Measurements from ENCODE around the gene ITPRID2. TPM values are rescaled to one million over a fixed set of nuclear protein-coding genes. Genes with fewer than 3 reads are reported as not detected.

The ITPRID2 gene
- total and polyA plus RNA-seq, 2 of the 8 experiments (the other 6 are each of a cell fraction or from before 2014, with no cell fraction given) = 1.9 to 12.6 TPM

DNA sequence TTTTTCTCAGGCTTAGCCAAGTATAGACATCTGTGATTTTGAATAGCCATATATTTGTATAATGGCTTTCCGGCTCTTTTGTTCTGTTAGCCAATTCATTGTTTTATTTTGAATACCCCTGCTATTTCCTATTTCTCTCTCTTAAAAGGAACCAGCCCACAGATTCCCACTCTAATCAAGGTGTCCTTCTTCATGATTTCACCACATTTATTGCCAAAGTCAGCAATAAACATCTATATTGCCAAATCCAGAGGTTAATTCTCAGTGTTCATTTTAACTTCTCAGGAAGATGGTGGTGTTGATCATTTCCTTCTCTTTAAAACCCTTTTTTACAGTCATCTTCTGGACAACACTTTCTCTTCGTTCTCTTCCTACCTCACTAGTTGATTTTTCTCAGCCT, 13.1 kb upstream of the ITPRID2 start:
- no peak overlapping the region for H3K4me2 ChIP-seq (ENCODE audit: insufficient read depth in 1 of 2, low read depth in 2 of 2, low read length in 2 of 2)
- 76% methylated on average over 1 of the region's 2 CpGs; no CpG with 5 or more reads in 1 of the 2 experiments for WGBS, 2 experiments (ENCODE audit: extremely low coverage in 1 of 2, insufficient coverage in 1 of 2, insufficient read length in 1 of 2, insufficient replicate concordance in 2 of 2, low coverage in 1 of 2, low lambda C conversion rate in 2 of 2, missing lambda C conversion rate in 1 of 2)
- no peak overlapping the region for H3K27ac ChIP-seq (ENCODE audit: low read depth, low read length)
- no peak for FAIRE-seq
- no peaks in the 10 kb centered on the region for H3K79me1 ChIP-seq (ENCODE audit: low read depth, low read length)
- H4K5ac ChIP-seq (ENCODE audit: insufficient read length, low read depth, low read length) = no peak overlapping the region
- H3K23me2 ChIP-seq (ENCODE audit: low read depth, low read length) = no peaks in the 10 kb centered on the region
- H3K23ac ChIP-seq (ENCODE audit: insufficient read length) = no peak overlapping the region
- H3K4ac ChIP-seq (replicated peaks; ENCODE audit: insufficient read length, low read depth, low read length) = no peak overlapping the region
- no peak overlapping the region for H4K8ac ChIP-seq (ENCODE audit: extremely low read depth, insufficient read depth, low read length)
- H3K56ac ChIP-seq (replicated peaks; ENCODE audit: insufficient read length, low read depth, low read length) = no peak overlapping the region
- no peak overlapping the region for H3K14ac ChIP-seq (ENCODE audit: insufficient read length)
- no peaks in the 10 kb centered on the region for H3K36me3 ChIP-seq (ENCODE audit: control insufficient read depth in 2 of 4, insufficient read depth in 4 of 4, low read length in 3 of 4)
- no peaks in the 10 kb centered on the region for H3K27me3 ChIP-seq (replicated peaks in 1 of 4; ENCODE audit: control insufficient read depth in 3 of 4, extremely low read depth in 1 of 4, insufficient read depth in 3 of 4, low read length in 3 of 4)
- POLR2A ChIA-PET (ENCODE audit: partially characterized antibody) = no interaction called here
- no peaks in the 10 kb centered on the region for H3K79me2 ChIP-seq (ENCODE audit: control insufficient read depth in 1 of 2, insufficient read depth in 2 of 2, low read length in 2 of 2)
- H3K4me1 ChIP-seq (replicated peaks in 1 of 4; ENCODE audit: control insufficient read depth in 3 of 4, insufficient read depth in 4 of 4, low read length in 3 of 4) = no peaks in the 10 kb centered on the region
- H3K4me3 ChIP-seq (ENCODE audit: extremely low read depth in 1 of 4, insufficient read depth in 2 of 4, low read depth in 3 of 4, low read length in 4 of 4) = no peak overlapping the region
- H2AK5ac ChIP-seq (ENCODE audit: low read depth, low read length) = no peak overlapping the region
- no peak overlapping the region for H2BK20ac ChIP-seq (ENCODE audit: low read length)
- H4K20me1 ChIP-seq (replicated peaks in 1 of 2; ENCODE audit: control insufficient read depth in 1 of 2, insufficient read depth in 2 of 2, low read length in 2 of 2) = no peaks in the 10 kb centered on the region
- CTCF ChIA-PET (ENCODE audit: partially characterized antibody) = no interaction called here
- H2BK120ac ChIP-seq (replicated peaks; ENCODE audit: low read depth, low read length) = no peak overlapping the region
- no peak for DNase-seq (ENCODE audit: low read depth in 1 of 2, low spot score in 2 of 2)
- no peak overlapping the region for H2BK5ac ChIP-seq (ENCODE audit: low read depth, low read length)
- H3K9ac ChIP-seq (replicated peaks in 1 of 4; ENCODE audit: extremely low read depth in 1 of 4, low read depth in 3 of 4, low read length in 3 of 4) = no peak overlapping the region
- H2BK12ac ChIP-seq (ENCODE audit: low read depth, low read length) = no peak overlapping the region
- no peak overlapping the region; the same call in 1 of the 2 replicates for H2AFZ ChIP-seq (ENCODE audit: low read length)
- H3K18ac ChIP-seq (ENCODE audit: extremely low read depth, low read length) = no peak overlapping the region
- H3K9me3 ChIP-seq (ENCODE audit: insufficient read depth in 2 of 2, low read depth in 1 of 2, low read length in 1 of 2) = no peaks in the 10 kb centered on the region
- H2BK15ac ChIP-seq (ENCODE audit: low read length) = no peak overlapping the region
- no peak overlapping the region for H4K91ac ChIP-seq (replicated peaks; ENCODE audit: insufficient read length, low read length)
- TF ChIP-seq SP1 (IDR thresholded peaks at IDR 0.05; ENCODE audit: low read depth, low read length) (no peak), SP4 (IDR thresholded peaks at IDR 0.05; ENCODE audit: low read length) (no peak), POLR2AphosphoS5 (IDR thresholded peaks at IDR 0.05; ENCODE audit: low read depth, low read length) (no peak), EP300 (IDR thresholded peaks at IDR 0.05; ENCODE audit: borderline replicate concordance in 1 of 2, low read depth in 2 of 2, low read length in 2 of 2) (no peak), RNF2 (IDR thresholded peaks at IDR 0.05; ENCODE audit: borderline replicate concordance, low read depth, low read length, missing control alignments, poor library complexity, severe bottlenecking) (no peak), GTF2F1 (IDR thresholded peaks at IDR 0.05; ENCODE audit: borderline replicate concordance, low read depth, low read length) (no peak), TCF12 (IDR thresholded peaks at IDR 0.05; ENCODE audit: low read depth, low read length) (no peak), RFX5 (IDR thresholded peaks at IDR 0.05; ENCODE audit: borderline replicate concordance, low read depth, low read length) (no peak), YY1 (IDR thresholded peaks at IDR 0.05; ENCODE audit: low read depth, low read length) (no peak), TAF1 (IDR thresholded peaks at IDR 0.05; ENCODE audit: low read depth, low read length) (no peak), POU5F1 (IDR thresholded peaks at IDR 0.05; ENCODE audit: low read depth, low read length) (no peak), MAFK (IDR thresholded peaks at IDR 0.05; ENCODE audit: low read depth, low read length) (no peak), KDM1A (IDR thresholded peaks at IDR 0.05; ENCODE audit: borderline replicate concordance, low read length) (no peak)
- TF ChIP-seq, protein P1, sequence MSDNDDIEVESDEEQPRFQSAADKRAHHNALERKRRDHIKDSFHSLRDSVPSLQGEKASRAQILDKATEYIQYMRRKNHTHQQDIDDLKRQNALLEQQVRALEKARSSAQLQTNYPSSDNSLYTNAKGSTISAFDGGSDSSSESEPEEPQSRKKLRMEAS (IDR thresholded peaks at IDR 0.05) = no peak
- TF ChIP-seq, protein P2, sequence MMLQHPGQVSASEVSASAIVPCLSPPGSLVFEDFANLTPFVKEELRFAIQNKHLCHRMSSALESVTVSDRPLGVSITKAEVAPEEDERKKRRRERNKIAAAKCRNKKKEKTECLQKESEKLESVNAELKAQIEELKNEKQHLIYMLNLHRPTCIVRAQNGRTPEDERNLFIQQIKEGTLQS (IDR thresholded peaks at IDR 0.05; ENCODE audit: insufficient read depth, low read depth, low read length) = no peak

Data from H1 (cell line).